ENCODE measurements around the gene NRTN. TPM values are rescaled to one million over a fixed set of nuclear protein-coding genes. Genes with fewer than 3 reads are reported as not detected.
A peak's percentile ranks its signal among the peaks of the same experiment; 100 is the strongest.

The NRTN gene
- total and polyA plus RNA-seq, 2 of the 13 experiments (the other 11 are each of a cell fraction or from before 2014, with no cell fraction given) = 4.1 to 5.3 TPM

- TF ChIP-seq ZBTB4 (CRISPR knock-in tag; IDR thresholded peaks at IDR 0.05; ENCODE audit: borderline replicate concordance) (peak; percentile 62; the same call in 1 of the 2 replicates), BRF2 (CRISPR knock-in tag; IDR thresholded peaks at IDR 0.05) (no peak), HDAC6 (IDR thresholded peaks at IDR 0.05; ENCODE audit: low read depth, low read length) (no peak), PLRG1 (conservative IDR thresholded peaks at IDR 0.05) (no peak), ZMAT3 (CRISPR knock-in tag; conservative IDR thresholded peaks at IDR 0.05) (no peak; the same call in 1 of the 2 replicates), KDM5B (CRISPR knock-in tag; IDR thresholded peaks at IDR 0.05; ENCODE audit: borderline replicate concordance) (no peak), THAP8 (CRISPR knock-in tag; IDR thresholded peaks at IDR 0.05; ENCODE audit: borderline replicate concordance) (no peak), TBX2 (CRISPR knock-in tag; IDR thresholded peaks at IDR 0.05; ENCODE audit: borderline replicate concordance) (peak; percentile 98), SIN3B (IDR thresholded peaks at IDR 0.05; ENCODE audit: low read length) (no peak), DMAP1 (CRISPR knock-in tag; IDR thresholded peaks at IDR 0.05) (no peak), ZMYM2 (CRISPR knock-in tag; IDR thresholded peaks at IDR 0.05) (peak; percentile 20; the same call in 1 of the 2 replicates), GTF2F1 (IDR thresholded peaks at IDR 0.05; ENCODE audit: low read length) (no peak), ZFP36L2 (CRISPR knock-in tag; IDR thresholded peaks at IDR 0.05) (no peak), ZBTB44 (CRISPR knock-in tag; IDR thresholded peaks at IDR 0.05) (no peak), ZNF563 (CRISPR knock-in tag; IDR thresholded peaks at IDR 0.05) (no peak), ZFP82 (CRISPR knock-in tag; IDR thresholded peaks at IDR 0.05; ENCODE audit: borderline replicate concordance) (no peak), PITX1 (CRISPR knock-in tag; IDR thresholded peaks at IDR 0.05) (0 out of 2 replicates have a peak, but pooled peaks have one; percentile 51), NFRKB (IDR thresholded peaks at IDR 0.05) (no peak), TCF7 (IDR thresholded peaks at IDR 0.05; ENCODE audit: low read depth) (no peak)
These were observed 21.9 kb downstream of the NRTN start (continued) for GRCh38 chr19:5826531-5827341.
